OCI-LY1 (cell line): Measurements from ENCODE around the gene TTC31.
A peak's percentile ranks its signal among the peaks of the same experiment; 100 is the strongest.

Experiments
- H2AFZ ChIP-seq: fragments of 200-600 bp; sonication (generic), shearing (Covaris generic); 2 replicates; pipeline ENCODE4 v1.6.0; 2014; ENCODE audit warnings: antibody characterized with exemption, mild to moderate bottlenecking, low read length
- H3F3A ChIP-seq: fragments of 200-600 bp; sonication (generic), shearing (Covaris generic); 2 replicates; pipeline ENCODE4 v1.6.0; 2014; ENCODE audit warnings: mild to moderate bottlenecking, antibody characterized with exemption, low read length, moderate library complexity; ENCODE audit not compliant: insufficient read depth
- H3K27ac ChIP-seq: fragments of 200-600 bp; sonication (generic); 2 replicates; pipeline ENCODE4 v1.5.1; 2014; ENCODE audit warnings: low read length, mixed run types, mild to moderate bottlenecking, low read depth; ENCODE audit not compliant: poor library complexity, severe bottlenecking
- H3K27me3 ChIP-seq: fragments of 200-600 bp; sonication (generic); 2 replicates; pipeline ENCODE4 v1.6.0; 2014; ENCODE audit warnings: antibody characterized with exemption, mild to moderate bottlenecking, low read length, moderate library complexity; ENCODE audit not compliant: insufficient read depth
- H3K36me3 ChIP-seq: fragments of 200-600 bp; sonication (generic); 2 replicates; pipeline ENCODE4 v1.6.1; 2014; ENCODE audit warnings: mild to moderate bottlenecking, antibody characterized with exemption, low read length, moderate library complexity, mixed read lengths; ENCODE audit not compliant: insufficient read depth
- H3K4me1 ChIP-seq: fragments of 200-600 bp; sonication (generic); 2 replicates; pipeline ENCODE4 v1.5.1; 2014; ENCODE audit warnings: mild to moderate bottlenecking, low read length, moderate library complexity; ENCODE audit not compliant: insufficient read depth, severe bottlenecking
- H3K4me2 ChIP-seq: fragments of 200-600 bp; sonication (generic), shearing (Covaris generic); 2 replicates; pipeline ENCODE4 v1.6.1; 2014; ENCODE audit warnings: low read length
- H3K4me3 ChIP-seq: fragments of 200-600 bp; sonication (generic); 2 replicates; pipeline ENCODE4 v1.5.1; 2014; ENCODE audit warnings: low read length, low read depth, mild to moderate bottlenecking, mixed read lengths; ENCODE audit not compliant: poor library complexity, severe bottlenecking
- H3K79me2 ChIP-seq: fragments of 200-600 bp; shearing (Covaris generic); 2 replicates; pipeline ENCODE4 v1.6.1; 2016; ENCODE audit warnings: mixed run types, low read length, mixed read lengths; ENCODE audit not compliant: insufficient read depth
- H3K9ac ChIP-seq: fragments of 200-600 bp; sonication (generic), shearing (Covaris generic); 2 replicates; pipeline ENCODE4 v1.6.1; 2014; ENCODE audit warnings: mild to moderate bottlenecking, low read length, mixed read lengths
- H3K9me2 ChIP-seq: fragments of 200-600 bp; sonication (generic), shearing (Covaris generic); 2 replicates; pipeline ENCODE4 v1.6.1; 2014; ENCODE audit warnings: low read depth, mild to moderate bottlenecking, low read length, mixed read lengths
- H3K9me3 ChIP-seq: fragments of 200-600 bp; shearing (Covaris generic); 2 replicates; pipeline ENCODE4 v1.6.1; 2014; ENCODE audit warnings: low read length, mixed read lengths
- H4K20me1 ChIP-seq: fragments of 200-600 bp; sonication (generic), shearing (Covaris generic); 2 replicates; pipeline ENCODE4 v1.6.0; 2016; ENCODE audit warnings: mild to moderate bottlenecking, low read length; ENCODE audit not compliant: insufficient read depth
- CTCF ChIP-seq: fragments of 200-600 bp; sonication (generic), shearing (Covaris generic); IDR thresholded peaks from 2 replicates; pipeline ENCODE4 v1.5.1; 2017; ENCODE audit warnings: mild to moderate bottlenecking, antibody characterized with exemption, low read length, moderate library complexity, mixed read lengths
- EZH2 ChIP-seq: fragments of 200-600 bp; sonication (generic), shearing (Covaris generic); IDR thresholded peaks from 2 replicates; pipeline ENCODE4 v1.8.0; 2017; ENCODE audit warnings: borderline replicate concordance, mixed run types, mild to moderate bottlenecking, antibody characterized with exemption, low read length, moderate library complexity, mixed read lengths

The TTC31 gene

GRCh38 chr2:74516650-74517049 lies 33.8 kb downstream of the TTC31 start:
- no peaks in the 10 kb centered on the region for H4K20me1 ChIP-seq
- TF ChIP-seq EZH2 (no peak), CTCF (no peak)
- no peak overlapping the region for H3K9ac ChIP-seq
- no peaks in the 10 kb centered on the region for H3K36me3 ChIP-seq
- H3K4me3 ChIP-seq: peak overlapping the region; percentile 43
- H3K27ac ChIP-seq: no peak overlapping the region
- no peaks in the 10 kb centered on the region for H3K79me2 ChIP-seq
- H3K9me3 ChIP-seq: no peaks in the 10 kb centered on the region
- H3K4me1 ChIP-seq: peaks cover 10% of the 10 kb centered on the region
- H3K4me2 ChIP-seq: peak overlapping the region; percentile 54; the same call in 1 of the 2 replicates
- H3K27me3 ChIP-seq: peaks cover 7% of the 10 kb centered on the region; the same call in 1 of the 2 replicates
- no peaks in the 10 kb centered on the region for H3F3A ChIP-seq
- H2AFZ ChIP-seq: no peak overlapping the region
- no peaks in the 10 kb centered on the region for H3K9me2 ChIP-seq

- no peak overlapping the region for H3K4me2 ChIP-seq
- TF ChIP-seq CTCF (no peak), EZH2 (no peak)
These were observed 39.6 kb downstream of the TTC31 start for GRCh38 chr2:74522516-74522915.

GRCh38 chr2:74524005-74524404 lies 41.1 kb downstream of the TTC31 start:
- Histone ChIP-seq H3K9me2 (no peaks in the 10 kb centered on the region), H3K36me3 (peaks cover 34% of the 10 kb centered on the region), H4K20me1 (no peaks in the 10 kb centered on the region), H3K4me1 (peaks cover 14% of the 10 kb centered on the region), H3K9me3 (no peaks in the 10 kb centered on the region), H2AFZ (no peak overlapping the region), H3K27ac (no peak overlapping the region), H3K4me3 (no peak overlapping the region), H3K4me2 (no peak overlapping the region), H3K9ac (no peak overlapping the region), H3K79me2 (peaks cover 7% of the 10 kb centered on the region), H3K27me3 (no peaks in the 10 kb centered on the region; the same call in 1 of the 2 replicates), H3F3A (no peaks in the 10 kb centered on the region)
- no peak for TF ChIP-seq CTCF
- TF ChIP-seq EZH2: no peak

More at GRCh38 chr2:74522516-74522915, 39.6 kb downstream of the TTC31 start:
- no peaks in the 10 kb centered on the region for H3K9me2 ChIP-seq
- H2AFZ ChIP-seq: no peak overlapping the region
- H3K79me2 ChIP-seq: no peaks in the 10 kb centered on the region
- no peaks in the 10 kb centered on the region for H3K4me1 ChIP-seq
- no peak overlapping the region for H3K27ac ChIP-seq
- H3K36me3 ChIP-seq: peaks cover 22% of the 10 kb centered on the region
- H3K4me3 ChIP-seq: no peak overlapping the region
- H3F3A ChIP-seq: no peaks in the 10 kb centered on the region
- no peaks in the 10 kb centered on the region for H3K9me3 ChIP-seq
- H4K20me1 ChIP-seq: no peaks in the 10 kb centered on the region
- no peak overlapping the region for H3K9ac ChIP-seq
- H3K27me3 ChIP-seq: peaks cover 3% of the 10 kb centered on the region; the same call in 1 of the 2 replicates
